Jurkat, Clone E6-1 (cell line): ENCODE data around the gene GNPTG.

Experiments used
- DNase-seq: peaks from one replicate; pipeline ENCODE4 v3.0.0-alpha.2; 2011; ENCODE audit warnings: low read depth, low spot score
- H3K4me3 ChIP-seq: 2 replicates; pipeline ENCODE4 v1.5.1; 2011; ENCODE audit warnings: mild to moderate bottlenecking, low read length, control low read depth, moderate library complexity

Gene GNPTG

DNA sequence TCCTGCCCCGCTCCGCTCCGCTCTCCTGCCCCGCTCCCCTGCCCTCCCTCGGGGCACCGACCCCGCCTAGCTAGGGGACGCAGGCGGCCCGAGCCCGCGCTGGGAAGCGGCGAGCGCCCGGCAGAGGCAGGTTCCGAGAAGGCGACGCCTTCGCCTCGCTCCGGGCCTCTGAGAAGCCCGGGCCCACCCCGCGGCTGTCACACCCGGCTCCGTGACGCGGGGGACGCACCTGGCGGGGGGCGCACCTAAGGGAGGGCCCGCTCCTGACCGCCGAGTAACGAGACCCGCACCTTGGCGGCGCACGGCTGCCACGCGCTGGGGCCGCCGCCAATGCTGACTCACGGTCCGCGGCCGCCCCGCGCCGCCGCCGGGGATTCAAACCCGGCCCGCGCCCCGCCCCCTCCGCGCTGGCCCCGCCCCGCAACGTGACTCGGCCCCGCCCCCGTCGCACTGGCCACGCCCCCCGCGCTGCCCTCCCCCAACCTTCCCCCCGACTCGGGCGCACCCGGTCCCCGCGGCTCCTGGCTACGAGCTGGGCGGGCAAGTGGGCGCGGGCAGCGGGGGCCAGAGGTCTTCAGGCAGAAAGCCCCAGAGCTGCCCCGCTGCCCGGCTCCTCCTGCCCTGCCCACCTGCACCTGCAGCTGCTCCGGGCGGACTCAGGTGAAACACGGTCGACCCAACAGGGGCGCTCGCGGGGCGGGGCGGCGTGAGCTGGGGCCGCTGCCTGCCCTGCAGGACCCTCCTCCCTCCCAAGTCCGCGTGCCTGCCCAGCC is 27.8 kb downstream of the GNPTG start:
- peak overlapping the region; percentile 64 for H3K4me3 ChIP-seq
- DNase-seq = peak; percentile 26

DNA sequence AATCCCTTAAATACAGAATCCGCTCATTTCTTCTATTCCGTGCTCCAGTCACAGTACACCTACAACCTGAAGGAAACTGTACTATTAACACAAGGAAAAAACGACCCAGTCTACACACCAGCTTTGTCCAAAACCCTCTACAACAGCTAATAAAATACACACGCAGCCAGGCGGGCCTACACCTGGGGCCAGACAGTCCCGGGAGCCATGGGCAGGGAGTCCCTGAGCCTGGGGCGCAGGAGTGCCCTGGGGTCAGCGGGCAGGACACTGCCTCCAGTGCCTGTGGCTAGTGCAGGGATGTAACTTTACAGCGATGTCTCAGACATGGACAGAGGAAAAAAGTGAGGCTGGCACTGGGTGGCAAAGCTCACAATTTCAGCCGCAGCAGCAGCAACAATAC is 28.5 kb downstream of the GNPTG start:
- H3K4me3 ChIP-seq = no peak overlapping the region
- DNase-seq = no peak

DNA sequence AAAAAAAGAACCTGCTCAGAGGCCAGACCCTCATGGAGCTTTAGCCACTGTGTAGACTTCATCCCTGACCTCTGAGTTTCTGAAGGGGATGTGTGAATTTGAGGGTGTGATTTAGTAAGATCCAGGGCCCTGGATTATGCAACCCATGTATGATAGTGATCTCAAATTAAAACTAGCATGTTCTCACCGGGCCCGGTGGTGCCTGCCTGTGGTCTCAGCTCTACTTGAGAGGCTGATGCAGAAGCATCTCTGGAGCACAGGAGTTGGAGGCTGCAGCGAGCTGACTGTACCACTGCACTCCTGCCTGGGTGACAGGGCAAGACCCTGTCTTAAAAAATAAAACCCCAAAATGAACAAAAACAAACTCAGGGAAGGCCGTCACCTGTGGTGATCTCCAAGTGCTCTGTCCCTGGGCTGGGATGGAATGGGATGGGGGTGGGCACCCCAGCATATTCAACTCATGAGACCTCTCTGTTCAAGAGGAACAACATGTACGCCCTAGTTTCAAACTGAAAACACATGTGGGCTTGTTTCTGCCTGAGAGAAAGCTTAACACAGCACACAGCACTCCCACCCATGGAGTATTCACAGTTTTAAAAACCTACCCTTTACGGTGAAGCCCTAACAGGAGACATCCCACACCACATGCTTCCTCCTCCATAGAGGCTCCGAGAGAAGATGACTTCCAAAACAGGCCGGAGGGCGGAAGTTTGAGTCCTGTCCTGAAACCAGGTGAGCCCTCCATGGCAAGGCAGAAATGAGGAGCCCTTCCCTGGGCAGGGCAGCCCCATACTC is 30.1 kb downstream of the GNPTG start:
- H3K4me3 ChIP-seq = no peak overlapping the region
- DNase-seq = no peak

DNA sequence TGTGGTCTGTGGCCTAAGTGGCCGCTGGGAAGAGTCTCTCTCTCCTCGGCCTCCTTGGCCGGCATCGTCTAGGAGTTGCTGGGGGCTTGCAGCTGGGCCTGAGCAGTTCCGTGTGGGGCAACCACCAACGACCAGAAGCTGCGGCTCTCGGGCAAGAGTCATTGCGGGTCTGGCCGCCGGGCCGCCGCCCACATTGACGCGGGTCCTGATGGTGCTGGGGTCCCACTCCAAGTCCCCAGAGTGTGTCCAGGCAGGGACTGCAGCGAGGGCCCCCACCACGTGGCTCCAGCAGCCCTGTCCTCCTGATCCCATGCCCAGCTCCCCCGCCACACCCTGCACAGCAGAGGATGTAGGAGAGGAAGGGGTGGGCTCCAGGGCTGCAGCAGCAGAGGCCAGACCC is 31.8 kb downstream of the GNPTG start:
- H3K4me3 ChIP-seq = no peak overlapping the region
- DNase-seq = no peak

DNA sequence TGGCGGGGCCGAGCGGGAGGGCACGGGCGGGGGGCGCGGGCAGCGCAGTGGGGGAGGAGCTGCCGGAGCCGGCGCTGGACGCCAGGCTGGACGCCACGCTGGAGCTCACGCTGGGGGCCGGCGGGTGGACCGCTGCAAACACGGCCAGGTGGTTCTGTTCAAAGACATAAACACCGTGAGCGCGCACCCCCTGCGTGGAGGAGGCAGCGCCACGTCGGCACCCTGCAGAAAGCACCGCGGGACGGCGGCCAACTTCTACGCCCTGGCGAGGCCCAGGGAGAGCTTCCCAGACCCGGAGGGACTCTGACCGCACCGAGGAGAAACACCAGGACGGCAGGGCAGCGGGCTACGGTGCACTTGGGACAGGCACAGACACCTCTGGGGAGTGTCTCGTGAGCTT is 33.5 kb downstream of the GNPTG start:
- DNase-seq = no peak
- H3K4me3 ChIP-seq = no peak overlapping the region

DNA sequence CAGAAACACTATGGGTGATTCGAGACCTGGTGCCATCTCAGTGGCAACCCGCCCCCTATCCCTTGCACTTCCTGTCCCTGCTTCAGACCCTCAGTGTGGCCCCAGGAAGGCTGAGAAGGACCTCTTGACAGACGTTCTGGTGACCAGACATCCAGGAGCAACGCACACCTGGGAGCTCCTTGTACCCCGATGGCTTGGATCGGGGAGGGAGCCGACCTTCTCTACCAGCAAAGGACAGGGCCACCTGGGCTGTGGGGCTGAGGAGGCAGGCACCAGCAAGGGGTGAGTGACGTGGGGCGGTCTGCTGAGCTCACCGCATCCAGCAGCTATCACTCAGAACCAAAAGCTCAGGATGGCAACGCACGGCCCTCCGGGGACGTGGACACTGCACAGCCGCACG is 35.6 kb downstream of the GNPTG start:
- no peak overlapping the region for H3K4me3 ChIP-seq
- no peak for DNase-seq

DNA sequence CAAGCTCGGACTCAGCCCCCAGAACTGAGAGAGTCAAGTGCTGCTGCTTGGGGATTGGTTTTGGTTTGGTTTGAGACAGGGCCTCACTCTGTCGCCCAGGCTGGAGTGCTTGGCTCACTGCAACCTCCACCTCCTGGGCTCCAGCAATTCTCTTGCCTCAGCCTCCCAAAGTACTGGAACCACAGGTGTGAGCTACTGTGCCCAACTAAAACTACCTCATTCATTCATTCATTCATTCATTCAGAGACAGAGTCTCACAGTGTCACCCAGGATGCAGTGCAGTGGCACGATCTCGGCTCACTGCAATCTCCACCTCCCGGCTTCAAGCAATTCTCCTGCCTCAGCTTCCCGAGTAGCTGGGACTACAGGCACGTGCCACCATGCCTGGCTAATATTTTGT is 38.0 kb downstream of the GNPTG start:
- DNase-seq = no peak
- no peak overlapping the region for H3K4me3 ChIP-seq

DNA sequence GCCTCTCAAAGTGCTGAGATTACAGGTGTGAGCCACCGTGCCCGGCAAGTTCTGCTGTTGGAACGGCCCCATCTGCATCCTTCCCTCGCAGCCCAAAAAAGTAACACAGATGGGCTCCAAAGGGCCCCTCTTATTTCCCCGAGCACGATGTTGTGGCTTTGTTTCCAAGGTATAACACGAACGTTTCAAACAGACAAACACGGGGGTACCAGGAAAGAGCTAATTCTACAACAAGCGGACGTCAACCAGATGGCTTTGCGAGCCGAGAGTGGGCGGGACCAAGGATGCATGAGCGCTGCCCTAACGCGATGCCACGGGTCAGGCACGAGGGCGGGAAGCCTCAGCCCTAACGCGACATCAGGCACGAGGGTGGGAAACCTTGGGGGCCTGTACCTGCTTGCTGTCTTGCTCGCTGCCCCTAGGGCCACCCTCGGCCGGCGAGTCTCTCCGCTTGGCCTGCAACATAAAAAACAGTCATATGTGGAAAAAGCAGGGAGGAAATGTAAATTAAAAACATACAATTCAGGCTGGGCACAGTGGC is 38.6 kb downstream of the GNPTG start:
- peak; percentile 92 for DNase-seq
- H3K4me3 ChIP-seq = no peak overlapping the region

DNA sequence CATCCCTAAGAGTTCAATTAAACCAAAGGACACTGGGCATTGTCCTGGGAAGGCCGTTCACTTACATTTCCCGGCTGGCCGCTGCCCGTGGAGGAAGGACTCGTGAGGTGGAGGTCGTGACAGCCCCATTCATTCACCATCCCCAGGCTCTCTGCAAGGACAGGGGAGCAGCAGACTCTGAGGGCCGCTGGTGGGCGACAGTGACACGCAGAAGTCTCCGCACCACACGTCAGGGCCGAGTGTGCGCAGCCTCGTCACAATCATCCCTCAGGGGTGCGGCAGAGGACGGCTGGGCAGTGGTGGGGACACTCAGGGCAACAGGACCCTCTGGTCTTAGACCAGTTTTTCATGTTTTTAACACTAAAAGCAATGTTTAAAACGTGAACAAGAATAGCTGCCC is 41.1 kb downstream of the GNPTG start:
- H3K4me3 ChIP-seq = no peak overlapping the region
- DNase-seq = no peak

DNA sequence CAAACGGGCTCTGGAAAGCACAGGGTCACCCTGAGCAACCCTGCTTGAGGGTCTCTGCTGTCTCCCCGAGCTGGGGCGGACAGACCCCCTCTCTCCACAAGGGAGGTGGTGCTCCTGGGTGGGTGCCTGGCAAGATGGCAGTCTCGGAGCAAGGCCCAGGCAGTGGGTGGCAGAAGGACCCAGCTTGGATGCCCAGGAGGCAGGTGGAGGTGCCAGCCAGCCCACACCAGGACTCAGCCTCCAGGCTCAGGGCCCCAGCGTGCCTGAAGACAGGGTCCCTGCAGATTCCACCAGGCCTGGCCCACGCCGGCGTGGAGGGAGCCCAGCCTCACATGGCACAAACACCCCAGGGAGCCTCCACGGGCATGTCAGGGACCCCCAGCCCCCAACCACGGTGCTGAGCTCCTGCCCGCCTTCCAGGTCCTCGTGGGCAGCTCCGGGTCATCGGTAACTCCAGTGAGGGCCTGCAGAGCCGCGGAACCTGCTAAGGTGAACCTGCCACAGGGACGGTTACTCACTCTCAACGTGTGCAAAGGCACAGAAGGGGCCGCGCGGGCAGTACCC is 42.0 kb downstream of the GNPTG start:
- DNase-seq = no peak
- H3K4me3 ChIP-seq = no peak overlapping the region

DNA sequence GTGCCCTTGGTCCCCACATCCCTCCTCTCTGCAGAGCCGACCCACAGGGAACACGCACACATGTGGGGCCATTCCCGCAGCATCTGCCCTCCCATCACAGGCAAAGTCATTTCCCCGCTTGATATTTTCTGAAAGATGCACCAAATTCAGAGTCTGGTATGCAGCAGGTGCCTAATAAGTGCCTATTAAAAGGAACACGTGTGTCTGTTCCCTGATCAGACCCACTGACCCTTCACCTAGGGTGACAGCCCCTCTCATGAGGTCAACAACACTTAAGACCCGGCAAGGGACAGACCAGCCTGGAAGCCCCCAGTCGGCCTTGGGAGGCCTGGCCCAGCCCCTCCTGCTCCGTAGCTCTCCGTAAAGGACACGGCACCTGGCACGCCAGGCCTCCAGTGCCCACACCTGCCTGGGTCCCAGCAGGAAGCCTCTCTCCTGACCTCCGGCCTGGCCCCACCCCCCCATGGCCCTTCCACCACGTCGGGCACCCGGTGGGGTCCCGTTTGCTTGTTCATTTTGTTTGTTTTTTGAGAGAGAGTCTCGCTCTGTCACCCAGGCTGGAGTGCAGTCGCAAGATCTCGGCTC is 42.7 kb downstream of the GNPTG start:
- no peak for DNase-seq
- no peak overlapping the region for H3K4me3 ChIP-seq

DNA sequence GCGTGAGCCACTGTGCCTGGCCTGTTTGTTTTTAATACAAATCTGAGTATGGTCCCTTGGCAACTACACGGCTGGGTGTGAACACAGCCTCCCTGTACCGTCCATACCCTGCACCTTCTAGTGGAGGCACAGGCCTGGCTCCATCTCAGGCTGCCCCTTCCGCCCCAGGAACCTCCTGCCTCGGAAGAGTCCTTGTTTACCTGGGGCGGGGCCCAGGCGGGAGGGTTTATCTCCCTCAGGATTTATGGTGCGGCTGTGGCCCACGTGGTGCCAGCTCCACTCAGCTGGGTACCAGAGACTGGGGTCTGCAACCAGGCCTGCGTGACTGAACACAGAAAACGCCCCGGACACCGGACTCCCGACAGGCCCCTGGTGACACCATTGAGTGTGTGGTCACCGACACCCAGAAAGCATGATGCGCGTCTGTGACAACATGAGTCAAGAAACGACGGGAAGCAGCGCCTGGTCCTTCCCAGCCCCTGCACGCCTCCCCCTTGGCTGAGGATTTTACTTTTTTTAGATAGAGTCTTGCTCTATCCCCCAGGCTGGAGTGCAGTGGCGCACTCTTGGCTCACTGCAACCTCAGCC is 43.8 kb downstream of the GNPTG start:
- H3K4me3 ChIP-seq = no peak overlapping the region
- DNase-seq = no peak

DNA sequence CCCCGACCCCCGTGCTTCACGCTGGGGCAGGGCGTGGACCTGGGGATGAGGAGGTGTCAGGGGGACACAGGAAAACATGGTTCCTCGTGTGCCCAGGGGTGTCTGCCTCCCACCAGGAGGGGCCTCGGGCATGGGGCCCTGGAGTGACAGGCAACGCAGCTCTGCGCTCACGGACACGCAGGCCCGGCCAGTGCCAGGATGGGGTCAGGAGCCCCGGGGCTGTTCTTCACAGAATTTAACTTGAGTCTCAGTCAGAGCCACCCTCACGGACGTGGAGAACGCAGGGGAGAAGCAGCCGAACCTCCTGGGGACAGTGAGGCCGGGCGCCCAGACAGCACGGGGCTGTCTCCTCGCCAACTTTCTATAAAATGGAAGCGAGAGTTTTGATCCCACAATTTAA is 46.0 kb downstream of the GNPTG start:
- no peak overlapping the region for H3K4me3 ChIP-seq
- DNase-seq = no peak

DNA sequence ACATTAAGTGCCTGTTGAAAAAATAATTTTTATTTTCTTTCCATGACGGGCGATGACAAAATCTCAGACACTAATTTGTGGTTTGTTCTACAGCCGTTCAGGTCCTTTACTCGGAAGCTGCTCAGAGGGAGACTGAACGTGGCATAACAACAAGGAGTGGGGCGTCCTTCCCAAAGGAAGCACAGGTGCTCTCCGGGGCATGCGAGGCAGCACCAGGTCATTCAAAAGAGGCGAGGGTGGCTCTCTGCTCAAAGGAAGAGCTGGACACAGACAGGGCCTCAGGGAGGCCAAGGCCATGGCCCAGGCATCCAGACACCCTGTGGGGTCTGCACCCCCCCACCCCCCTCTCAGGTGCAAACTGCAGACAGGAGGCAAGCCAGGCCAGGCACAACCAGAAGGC is 46.6 kb downstream of the GNPTG start:
- no peak overlapping the region for H3K4me3 ChIP-seq
- DNase-seq = no peak

DNA sequence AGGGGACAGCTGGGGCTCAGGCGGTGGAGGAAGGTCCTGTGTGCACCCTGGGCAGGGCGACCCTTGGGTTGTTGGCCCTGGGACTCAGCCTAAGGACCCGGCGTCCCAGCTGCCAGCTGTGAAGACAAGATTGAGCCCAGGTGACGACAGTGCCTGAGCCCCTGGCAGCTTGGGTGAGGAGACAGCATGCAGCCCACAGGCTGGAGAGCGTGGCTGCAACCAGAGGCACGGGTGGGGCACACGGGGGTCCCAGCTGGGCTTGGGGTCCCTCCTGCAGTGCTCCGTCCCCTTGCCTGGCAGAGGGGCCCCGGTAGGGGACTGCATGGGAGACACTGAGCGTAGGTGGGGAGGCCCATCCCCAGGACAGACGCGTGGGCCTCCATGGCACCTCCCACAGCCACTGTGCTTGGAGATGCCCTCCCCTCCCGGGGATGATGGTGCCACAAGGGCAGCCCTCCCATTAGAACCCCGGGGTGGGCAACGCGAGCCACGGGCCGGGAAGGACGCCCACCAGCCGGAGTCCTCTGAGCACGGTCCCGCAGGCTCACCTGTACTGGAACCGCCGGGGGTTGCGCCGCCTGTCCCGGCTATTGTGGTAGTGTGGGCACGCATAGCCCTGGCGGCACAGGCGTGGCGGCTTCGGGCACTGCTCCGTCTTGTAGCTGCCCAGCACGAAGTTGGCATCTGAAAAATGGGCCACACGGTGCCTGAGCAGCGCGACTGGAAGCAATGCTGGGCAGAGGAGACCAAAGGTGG is 47.3 kb downstream of the GNPTG start:
- no peak for DNase-seq
- no peak overlapping the region for H3K4me3 ChIP-seq

DNA sequence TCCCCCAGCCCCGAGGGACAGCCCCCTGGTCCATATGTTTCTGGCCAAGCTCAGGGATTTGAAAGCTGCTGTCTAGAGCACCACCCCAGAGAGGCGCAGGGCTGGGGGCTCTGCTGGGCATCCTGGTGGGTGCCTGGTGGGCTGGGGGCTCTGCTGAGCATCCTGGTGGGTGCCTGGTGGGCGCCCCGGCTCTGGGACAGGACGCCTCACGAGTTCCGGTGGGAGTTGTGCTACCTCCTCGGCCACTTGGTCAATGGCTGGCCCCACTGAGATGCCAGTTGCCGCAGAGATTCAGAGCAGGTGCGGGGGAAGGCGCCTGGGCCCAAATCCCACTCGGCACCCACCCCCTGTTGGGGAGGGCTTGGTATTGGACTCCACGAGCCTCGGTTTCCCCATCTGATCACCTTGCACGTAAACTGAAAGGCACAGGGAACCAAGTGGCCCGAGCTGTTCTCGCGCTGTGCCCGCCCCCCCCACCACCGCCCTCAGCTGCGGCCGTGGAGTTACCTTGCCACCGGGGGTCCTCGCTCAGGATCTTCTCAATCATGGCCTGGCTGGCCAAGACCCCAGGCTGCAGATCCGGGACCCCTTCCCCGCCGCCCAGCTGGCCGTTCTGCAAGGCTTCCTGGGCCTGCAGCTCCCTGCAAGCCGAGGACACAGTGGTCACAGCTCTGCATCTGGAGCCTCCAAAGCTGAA is 49.5 kb downstream of the GNPTG start:
- no peak overlapping the region for H3K4me3 ChIP-seq
- no peak for DNase-seq

DNA sequence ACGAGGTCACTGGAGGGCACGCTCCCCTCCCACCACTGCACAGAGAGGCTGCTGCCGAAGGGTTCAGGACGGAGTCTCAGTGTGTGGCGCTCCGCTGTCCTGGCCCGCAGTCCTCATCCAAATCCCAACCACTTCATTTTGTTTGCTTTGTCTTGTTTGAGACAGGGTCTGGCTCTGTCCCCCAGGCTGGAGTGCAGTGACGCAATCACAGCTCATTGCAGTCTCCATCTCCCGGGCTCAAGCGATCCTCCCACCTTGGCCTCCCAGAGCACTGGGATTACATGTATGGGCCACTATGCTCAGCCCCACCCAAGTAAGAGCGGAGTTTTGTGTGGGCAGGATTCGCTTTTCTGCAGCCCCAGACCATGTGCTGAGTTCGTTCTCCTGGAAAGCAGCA is 50.0 kb downstream of the GNPTG start:
- DNase-seq = no peak

DNA sequence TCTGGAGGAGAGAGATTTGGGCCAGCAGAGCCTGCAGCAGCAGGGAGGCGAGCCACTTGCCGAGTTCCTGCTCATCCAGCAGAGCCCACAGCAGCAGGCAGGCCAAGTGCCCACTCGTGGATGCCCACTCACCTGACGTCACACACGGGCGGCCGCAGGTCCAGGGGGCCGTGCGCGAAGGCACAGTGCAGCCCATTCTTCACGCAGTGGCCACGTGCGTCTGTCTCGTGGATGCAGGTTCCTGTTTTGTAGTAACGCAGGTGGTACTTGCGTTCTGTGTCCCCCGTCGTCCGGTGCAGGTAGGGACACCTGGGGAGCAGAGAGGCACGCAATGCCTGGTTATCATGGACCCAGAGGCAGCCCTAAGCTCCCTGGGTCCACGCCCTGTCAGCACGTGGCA is 51.3 kb downstream of the GNPTG start:
- DNase-seq = no peak
- no peak overlapping the region for H3K4me3 ChIP-seq

More for the DNA sequence above, 50.0 kb downstream of the GNPTG start:
- no peak overlapping the region for H3K4me3 ChIP-seq
